HEK293 (cell line): ENCODE measurements around the gene CPA4.

ENCODE experiments used
- CTCF ChIA-PET: fragments of 350-600 bp; formaldehyde crosslinking; extraction: SDS; loops from one replicate; lab custom pipeline; 2021; ENCODE audit warnings: antibody characterized with exemption; lab: Yijun Ruan, JAX
- POLR2A ChIA-PET: fragments of 300-600 bp; formaldehyde crosslinking; extraction: SDS; loops from one replicate; lab custom pipeline; 2020; ENCODE audit warnings: antibody characterized with exemption, inconsistent platforms; lab: Yijun Ruan, JAX
- H3K27ac ChIP-seq: fragments of 200-500 bp; sonication (Bioruptor generic); 2 replicates; pipeline ENCODE4 v1.5.1; 2014; ENCODE audit warnings: low read depth, low read length, control low read depth, inconsistent platforms; ENCODE audit errors: extremely low read depth
- H3K36me3 ChIP-seq, 2 experiments: fragments of 200-500 bp in 1 of 2; sonication (Bioruptor generic) in 1 of 2; 1 replicate in 1 of 2; 2 replicates in 1 of 2; pipeline ENCODE4 v1.5.1; 2014 to 2017; ENCODE audit warnings: inconsistent platforms in 2 of 2, low read length in 2 of 2; ENCODE audit not compliant: control insufficient read depth in 2 of 2, insufficient read depth in 1 of 2
- H3K4me1 ChIP-seq: fragments of 200-500 bp; sonication (Bioruptor generic); 2 replicates; pipeline ENCODE4 v1.5.1; 2014; ENCODE audit warnings: mild to moderate bottlenecking, low read length, inconsistent platforms; ENCODE audit not compliant: control insufficient read depth, insufficient read depth
- H3K4me3 ChIP-seq: 2 replicates; pipeline ENCODE4 v1.5.1; 2011; ENCODE audit warnings: low read depth, mild to moderate bottlenecking, control low read depth, low read length, moderate library complexity
- H3K9me3 ChIP-seq: fragments of 200-500 bp; sonication (Bioruptor generic); 2 replicates; pipeline ENCODE4 v1.5.1; 2014; ENCODE audit warnings: low read depth, low read length, inconsistent platforms; ENCODE audit not compliant: control insufficient read depth, insufficient read depth
- GLIS2 ChIP-seq: fragments of 450-650 bp; formaldehyde crosslinking; IDR thresholded peaks from 2 replicates; pipeline ENCODE4 v1.5.1; 2016; ENCODE audit warnings: missing biosample characterization, missing genetic modification characterization
- HOXA7 ChIP-seq: sonication (generic); formaldehyde crosslinking; IDR thresholded peaks from 2 replicates; pipeline ENCODE4 v1.8.1; 2022; ENCODE audit warnings: missing genetic modification reagents, borderline replicate concordance
- MZF1 ChIP-seq: fragments of 450-650 bp; formaldehyde crosslinking; IDR thresholded peaks from 2 replicates; pipeline ENCODE4 v1.5.1; 2017; ENCODE audit warnings: missing biosample characterization, missing genetic modification characterization, borderline replicate concordance
- SCRT2 ChIP-seq: fragments of 450-650 bp; formaldehyde crosslinking; IDR thresholded peaks from 2 replicates; pipeline ENCODE4 v1.5.1; 2016; ENCODE audit warnings: missing biosample characterization, missing genetic modification characterization
- SP3 ChIP-seq: fragments of 450-650 bp; formaldehyde crosslinking; IDR thresholded peaks from 2 replicates; pipeline ENCODE4 v1.5.1; 2016; ENCODE audit warnings: missing biosample characterization, missing genetic modification characterization
- ZBTB7A ChIP-seq: fragments of 450-650 bp; formaldehyde crosslinking; IDR thresholded peaks from 2 replicates; pipeline ENCODE4 v1.5.1; 2016; ENCODE audit warnings: low read depth, missing biosample characterization, missing genetic modification characterization
- ZFHX2 ChIP-seq: fragments of 450-650 bp; formaldehyde crosslinking; conservative IDR thresholded peaks from 2 replicates; pipeline ENCODE4 v1.5.1; 2016; ENCODE audit warnings: missing biosample characterization, missing genetic modification characterization
- ZNF112 ChIP-seq: fragments of 450-650 bp; formaldehyde crosslinking; IDR thresholded peaks from 2 replicates; pipeline ENCODE4 v1.5.0; 2017; ENCODE audit warnings: missing biosample characterization, missing genetic modification characterization
- ZNF19 ChIP-seq: fragments of 450-650 bp; formaldehyde crosslinking; IDR thresholded peaks from 2 replicates; pipeline ENCODE4; 2016; ENCODE audit warnings: missing biosample characterization, missing genetic modification characterization, low read depth
- ZNF214 ChIP-seq: fragments of 450-650 bp; formaldehyde crosslinking; IDR thresholded peaks from 2 replicates; pipeline ENCODE4 v1.5.1; 2017; ENCODE audit warnings: missing biosample characterization, mild to moderate bottlenecking, missing genetic modification characterization, borderline replicate concordance
- ZNF221 ChIP-seq: fragments of 450-650 bp; formaldehyde crosslinking; IDR thresholded peaks from 2 replicates; pipeline ENCODE4 v1.5.1; 2017; ENCODE audit warnings: missing biosample characterization, missing genetic modification characterization, borderline replicate concordance
- ZNF24 ChIP-seq: fragments of 450-650 bp; formaldehyde crosslinking; IDR thresholded peaks from 2 replicates; pipeline ENCODE4 v1.5.1; 2016; ENCODE audit warnings: missing biosample characterization, missing genetic modification characterization
- ZNF266 ChIP-seq: fragments of 450-650 bp; formaldehyde crosslinking; IDR thresholded peaks from 2 replicates; pipeline ENCODE4 v1.5.1; 2016; ENCODE audit warnings: missing biosample characterization, missing genetic modification characterization, low read depth
- ZNF335 ChIP-seq: fragments of 450-650 bp; formaldehyde crosslinking; conservative IDR thresholded peaks from 2 replicates; pipeline ENCODE4 v1.5.1; 2016; ENCODE audit warnings: missing biosample characterization, missing genetic modification characterization
- ZNF341 ChIP-seq: fragments of 450-650 bp; formaldehyde crosslinking; IDR thresholded peaks from 2 replicates; pipeline ENCODE4; 2016; ENCODE audit warnings: low read depth, missing biosample characterization, missing genetic modification characterization
- ZNF426 ChIP-seq: fragments of 450-650 bp; formaldehyde crosslinking; IDR thresholded peaks from 2 replicates; pipeline ENCODE4 v1.5.1; 2017; ENCODE audit warnings: missing biosample characterization, missing genetic modification characterization, mild to moderate bottlenecking, inconsistent platforms, moderate library complexity
- ZNF433 ChIP-seq: fragments of 450-650 bp; formaldehyde crosslinking; IDR thresholded peaks from 2 replicates; pipeline ENCODE4 v1.5.1; 2016; ENCODE audit warnings: missing biosample characterization, missing genetic modification characterization, low read depth
- ZNF561 ChIP-seq: fragments of 450-650 bp; IDR thresholded peaks from 2 replicates; pipeline ENCODE4 v1.5.1; 2018; ENCODE audit warnings: missing biosample characterization, missing genetic modification characterization, borderline replicate concordance
- ZNF621 ChIP-seq: fragments of 450-650 bp; formaldehyde crosslinking; IDR thresholded peaks from 2 replicates; pipeline ENCODE4 v1.5.1; 2017; ENCODE audit warnings: missing biosample characterization, missing genetic modification characterization
- ZNF670 ChIP-seq: fragments of 450-650 bp; formaldehyde crosslinking; IDR thresholded peaks from 2 replicates; pipeline ENCODE4 v1.5.1; 2016; ENCODE audit warnings: missing biosample characterization, missing genetic modification characterization, low read depth
- ZNF830 ChIP-seq: fragments of 450-650 bp; IDR thresholded peaks from 2 replicates; pipeline ENCODE4 v1.5.0; 2018; ENCODE audit warnings: missing biosample characterization, missing genetic modification characterization, low read depth, mild to moderate bottlenecking, moderate library complexity
- TF ChIP-seq, protein P1 (sequence below): fragments of 450-650 bp; formaldehyde crosslinking; IDR thresholded peaks from 2 replicates; pipeline ENCODE4 v1.5.1; 2016; ENCODE audit warnings: missing biosample characterization, missing genetic modification characterization, borderline replicate concordance
- TF ChIP-seq, protein P2 (sequence below): fragments of 450-650 bp; formaldehyde crosslinking; IDR thresholded peaks from 2 replicates; pipeline ENCODE4 v1.5.1; 2017; ENCODE audit warnings: missing biosample characterization, missing genetic modification characterization
- TF ChIP-seq, protein P3 (sequence below): fragments of 450-650 bp; IDR thresholded peaks from 2 replicates; pipeline ENCODE4 v1.5.1; 2018; ENCODE audit warnings: missing biosample characterization, mild to moderate bottlenecking, missing genetic modification characterization
- TF ChIP-seq, protein P4 (sequence below): fragments of 450-650 bp; formaldehyde crosslinking; IDR thresholded peaks from 2 replicates; pipeline ENCODE4 v1.5.1; 2016; ENCODE audit warnings: missing biosample characterization, missing genetic modification characterization
- TF ChIP-seq, protein P5 (sequence below): fragments of 450-650 bp; IDR thresholded peaks from 2 replicates; pipeline ENCODE4 v1.5.1; 2018; ENCODE audit warnings: missing biosample characterization, missing genetic modification characterization
- TF ChIP-seq, protein P6 (sequence below): fragments of 450-650 bp; formaldehyde crosslinking; IDR thresholded peaks from 2 replicates; pipeline ENCODE4 v1.5.1; 2016; ENCODE audit warnings: missing biosample characterization, missing genetic modification characterization

The CPA4 gene

DNA sequence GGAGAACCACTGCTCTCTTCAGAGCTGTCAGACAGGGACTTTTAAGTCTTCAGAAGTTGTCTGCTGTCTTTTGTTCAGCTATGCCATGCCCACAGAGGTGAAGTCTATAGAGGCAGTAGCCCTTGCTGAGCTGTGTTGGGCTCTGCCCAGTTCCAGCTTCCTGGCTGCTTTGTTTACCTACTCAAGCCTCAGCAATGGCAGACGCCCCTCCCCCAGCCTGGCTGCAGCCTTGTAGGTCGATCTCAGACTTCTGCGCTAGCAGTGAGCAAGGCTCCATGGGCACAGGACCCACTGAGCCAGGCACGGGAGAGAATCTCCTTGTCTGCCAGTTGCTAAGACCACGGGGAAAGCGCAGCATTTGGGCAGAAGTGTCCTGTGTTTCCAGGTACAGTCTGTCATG, 38.4 kb upstream of the CPA4 start:
- Histone ChIP-seq H3K27ac (no peak overlapping the region), H3K9me3 (no peaks in the 10 kb centered on the region), H3K36me3 (no peaks in the 10 kb centered on the region), H3K4me1 (no peaks in the 10 kb centered on the region), H3K4me3 (no peak overlapping the region)
- TF ChIP-seq ZNF426 (tag by site-specific recombination) (no peak), ZNF830 (tag by site-specific recombination) (no peak), ZNF335 (tag by site-specific recombination) (no peak), SP3 (tag by site-specific recombination) (no peak), ZNF19 (no peak), MZF1 (no peak), ZNF341 (tag by site-specific recombination) (no peak), ZFHX2 (no peak), ZNF670 (no peak), ZNF266 (no peak), ZNF24 (tag by site-specific recombination) (no peak), ZNF561 (tag by site-specific recombination) (no peak)
- TF ChIP-seq, protein P1, sequence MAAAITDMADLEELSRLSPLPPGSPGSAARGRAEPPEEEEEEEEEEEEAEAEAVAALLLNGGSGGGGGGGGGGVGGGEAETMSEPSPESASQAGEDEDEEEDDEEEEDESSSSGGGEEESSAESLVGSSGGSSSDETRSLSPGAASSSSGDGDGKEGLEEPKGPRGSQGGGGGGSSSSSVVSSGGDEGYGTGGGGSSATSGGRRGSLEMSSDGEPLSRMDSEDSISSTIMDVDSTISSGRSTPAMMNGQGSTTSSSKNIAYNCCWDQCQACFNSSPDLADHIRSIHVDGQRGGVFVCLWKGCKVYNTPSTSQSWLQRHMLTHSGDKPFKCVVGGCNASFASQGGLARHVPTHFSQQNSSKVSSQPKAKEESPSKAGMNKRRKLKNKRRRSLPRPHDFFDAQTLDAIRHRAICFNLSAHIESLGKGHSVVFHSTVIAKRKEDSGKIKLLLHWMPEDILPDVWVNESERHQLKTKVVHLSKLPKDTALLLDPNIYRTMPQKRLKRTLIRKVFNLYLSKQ = no peak
- TF ChIP-seq, protein P2, sequence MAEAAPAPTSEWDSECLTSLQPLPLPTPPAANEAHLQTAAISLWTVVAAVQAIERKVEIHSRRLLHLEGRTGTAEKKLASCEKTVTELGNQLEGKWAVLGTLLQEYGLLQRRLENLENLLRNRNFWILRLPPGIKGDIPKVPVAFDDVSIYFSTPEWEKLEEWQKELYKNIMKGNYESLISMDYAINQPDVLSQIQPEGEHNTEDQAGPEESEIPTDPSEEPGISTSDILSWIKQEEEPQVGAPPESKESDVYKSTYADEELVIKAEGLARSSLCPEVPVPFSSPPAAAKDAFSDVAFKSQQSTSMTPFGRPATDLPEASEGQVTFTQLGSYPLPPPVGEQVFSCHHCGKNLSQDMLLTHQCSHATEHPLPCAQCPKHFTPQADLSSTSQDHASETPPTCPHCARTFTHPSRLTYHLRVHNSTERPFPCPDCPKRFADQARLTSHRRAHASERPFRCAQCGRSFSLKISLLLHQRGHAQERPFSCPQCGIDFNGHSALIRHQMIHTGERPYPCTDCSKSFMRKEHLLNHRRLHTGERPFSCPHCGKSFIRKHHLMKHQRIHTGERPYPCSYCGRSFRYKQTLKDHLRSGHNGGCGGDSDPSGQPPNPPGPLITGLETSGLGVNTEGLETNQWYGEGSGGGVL (tag by site-specific recombination) = no peak
- TF ChIP-seq, protein P3, sequence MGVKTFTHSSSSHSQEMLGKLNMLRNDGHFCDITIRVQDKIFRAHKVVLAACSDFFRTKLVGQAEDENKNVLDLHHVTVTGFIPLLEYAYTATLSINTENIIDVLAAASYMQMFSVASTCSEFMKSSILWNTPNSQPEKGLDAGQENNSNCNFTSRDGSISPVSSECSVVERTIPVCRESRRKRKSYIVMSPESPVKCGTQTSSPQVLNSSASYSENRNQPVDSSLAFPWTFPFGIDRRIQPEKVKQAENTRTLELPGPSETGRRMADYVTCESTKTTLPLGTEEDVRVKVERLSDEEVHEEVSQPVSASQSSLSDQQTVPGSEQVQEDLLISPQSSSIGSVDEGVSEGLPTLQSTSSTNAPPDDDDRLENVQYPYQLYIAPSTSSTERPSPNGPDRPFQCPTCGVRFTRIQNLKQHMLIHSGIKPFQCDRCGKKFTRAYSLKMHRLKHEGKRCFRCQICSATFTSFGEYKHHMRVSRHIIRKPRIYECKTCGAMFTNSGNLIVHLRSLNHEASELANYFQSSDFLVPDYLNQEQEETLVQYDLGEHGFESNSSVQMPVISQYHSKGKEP = no peak
- POLR2A ChIA-PET = no interaction called here
- CTCF ChIA-PET = no interaction called here

DNA sequence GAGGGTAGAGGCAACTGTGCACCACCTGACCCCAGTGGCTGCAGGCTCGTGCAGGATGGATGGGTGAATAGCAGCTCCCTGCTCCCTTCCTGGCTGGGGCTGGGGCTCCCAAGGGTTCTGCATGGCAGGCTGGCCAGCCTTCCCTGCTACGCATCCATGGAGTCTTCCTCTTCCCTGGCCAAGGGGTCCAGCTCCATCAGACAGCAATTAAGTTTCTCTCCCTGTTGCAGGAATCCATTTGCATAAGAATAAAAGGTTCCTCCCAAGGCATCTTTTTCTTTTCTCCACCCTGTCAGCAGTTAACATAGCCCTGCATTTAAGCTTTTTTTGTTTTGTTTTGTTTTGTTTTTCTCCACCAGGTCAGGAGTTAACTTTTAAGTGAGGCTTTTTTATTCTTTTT, 36.3 kb upstream of the CPA4 start:
- no peaks in the 10 kb centered on the region for H3K9me3 ChIP-seq
- H3K4me1 ChIP-seq = no peaks in the 10 kb centered on the region
- H3K36me3 ChIP-seq = no peaks in the 10 kb centered on the region
- no peak overlapping the region for H3K27ac ChIP-seq
- POLR2A ChIA-PET = no interaction called here
- H3K4me3 ChIP-seq = no peak overlapping the region
- CTCF ChIA-PET = no interaction called here
- TF ChIP-seq, protein P4, sequence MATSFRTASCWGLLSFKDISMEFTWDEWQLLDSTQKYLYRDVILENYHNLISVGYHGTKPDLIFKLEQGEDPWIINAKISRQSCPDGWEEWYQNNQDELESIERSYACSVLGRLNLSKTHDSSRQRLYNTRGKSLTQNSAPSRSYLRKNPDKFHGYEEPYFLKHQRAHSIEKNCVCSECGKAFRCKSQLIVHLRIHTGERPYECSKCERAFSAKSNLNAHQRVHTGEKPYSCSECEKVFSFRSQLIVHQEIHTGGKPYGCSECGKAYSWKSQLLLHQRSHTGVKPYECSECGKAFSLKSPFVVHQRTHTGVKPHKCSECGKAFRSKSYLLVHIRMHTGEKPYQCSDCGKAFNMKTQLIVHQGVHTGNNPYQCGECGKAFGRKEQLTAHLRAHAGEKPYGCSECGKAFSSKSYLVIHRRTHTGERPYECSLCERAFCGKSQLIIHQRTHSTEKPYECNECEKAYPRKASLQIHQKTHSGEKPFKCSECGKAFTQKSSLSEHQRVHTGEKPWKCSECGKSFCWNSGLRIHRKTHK (tag by site-specific recombination) = no peak
- TF ChIP-seq, protein P5, sequence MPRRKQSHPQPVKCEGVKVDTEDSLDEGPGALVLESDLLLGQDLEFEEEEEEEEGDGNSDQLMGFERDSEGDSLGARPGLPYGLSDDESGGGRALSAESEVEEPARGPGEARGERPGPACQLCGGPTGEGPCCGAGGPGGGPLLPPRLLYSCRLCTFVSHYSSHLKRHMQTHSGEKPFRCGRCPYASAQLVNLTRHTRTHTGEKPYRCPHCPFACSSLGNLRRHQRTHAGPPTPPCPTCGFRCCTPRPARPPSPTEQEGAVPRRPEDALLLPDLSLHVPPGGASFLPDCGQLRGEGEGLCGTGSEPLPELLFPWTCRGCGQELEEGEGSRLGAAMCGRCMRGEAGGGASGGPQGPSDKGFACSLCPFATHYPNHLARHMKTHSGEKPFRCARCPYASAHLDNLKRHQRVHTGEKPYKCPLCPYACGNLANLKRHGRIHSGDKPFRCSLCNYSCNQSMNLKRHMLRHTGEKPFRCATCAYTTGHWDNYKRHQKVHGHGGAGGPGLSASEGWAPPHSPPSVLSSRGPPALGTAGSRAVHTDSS (tag by site-specific recombination) = no peak
- no peak for TF ChIP-seq ZNF221 (tag by site-specific recombination)
- no peak for TF ChIP-seq ZNF112 (tag by site-specific recombination)
- no peak for TF ChIP-seq ZNF621 (tag by site-specific recombination)
- no peak for TF ChIP-seq ZNF214 (tag by site-specific recombination)
- TF ChIP-seq HOXA7 = no peak
- TF ChIP-seq, protein P6, sequence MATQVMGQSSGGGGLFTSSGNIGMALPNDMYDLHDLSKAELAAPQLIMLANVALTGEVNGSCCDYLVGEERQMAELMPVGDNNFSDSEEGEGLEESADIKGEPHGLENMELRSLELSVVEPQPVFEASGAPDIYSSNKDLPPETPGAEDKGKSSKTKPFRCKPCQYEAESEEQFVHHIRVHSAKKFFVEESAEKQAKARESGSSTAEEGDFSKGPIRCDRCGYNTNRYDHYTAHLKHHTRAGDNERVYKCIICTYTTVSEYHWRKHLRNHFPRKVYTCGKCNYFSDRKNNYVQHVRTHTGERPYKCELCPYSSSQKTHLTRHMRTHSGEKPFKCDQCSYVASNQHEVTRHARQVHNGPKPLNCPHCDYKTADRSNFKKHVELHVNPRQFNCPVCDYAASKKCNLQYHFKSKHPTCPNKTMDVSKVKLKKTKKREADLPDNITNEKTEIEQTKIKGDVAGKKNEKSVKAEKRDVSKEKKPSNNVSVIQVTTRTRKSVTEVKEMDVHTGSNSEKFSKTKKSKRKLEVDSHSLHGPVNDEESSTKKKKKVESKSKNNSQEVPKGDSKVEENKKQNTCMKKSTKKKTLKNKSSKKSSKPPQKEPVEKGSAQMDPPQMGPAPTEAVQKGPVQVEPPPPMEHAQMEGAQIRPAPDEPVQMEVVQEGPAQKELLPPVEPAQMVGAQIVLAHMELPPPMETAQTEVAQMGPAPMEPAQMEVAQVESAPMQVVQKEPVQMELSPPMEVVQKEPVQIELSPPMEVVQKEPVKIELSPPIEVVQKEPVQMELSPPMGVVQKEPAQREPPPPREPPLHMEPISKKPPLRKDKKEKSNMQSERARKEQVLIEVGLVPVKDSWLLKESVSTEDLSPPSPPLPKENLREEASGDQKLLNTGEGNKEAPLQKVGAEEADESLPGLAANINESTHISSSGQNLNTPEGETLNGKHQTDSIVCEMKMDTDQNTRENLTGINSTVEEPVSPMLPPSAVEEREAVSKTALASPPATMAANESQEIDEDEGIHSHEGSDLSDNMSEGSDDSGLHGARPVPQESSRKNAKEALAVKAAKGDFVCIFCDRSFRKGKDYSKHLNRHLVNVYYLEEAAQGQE (tag by site-specific recombination) = no peak
- no peak for TF ChIP-seq ZBTB7A (tag by site-specific recombination)
- TF ChIP-seq SCRT2 = no peak
- TF ChIP-seq ZNF433 (tag by site-specific recombination) = no peak
- TF ChIP-seq GLIS2 (tag by site-specific recombination) = no peak
